Stomach (tissue), 9 donors: ENCODE results near the gene CELF4. TPM values are rescaled to one million over a fixed set of nuclear protein-coding genes. Genes with fewer than 3 reads are reported as not detected.

Experiments used
- DNase-seq, 2 donors: peaks; one replicate each; pipeline versions ENCODE4 v3.0.0 to v3.0.0-alpha.2; 2013 to 2019
- H3K27ac ChIP-seq, 5 donors: fragments of 200-600 bp in 4 of 5; sonication (generic) in 4 of 5; one replicate each; pipeline ENCODE4 v1.5.1; 2013 to 2019; ENCODE audit warnings: mild to moderate bottlenecking in 1 of 5, moderate library complexity in 1 of 5
- H3K27me3 ChIP-seq, 3 donors: fragments of 200-600 bp; sonication (generic); one replicate each; pipeline ENCODE4 v1.5.1; 2017 to 2019; ENCODE audit warnings: mixed run types in 1 of 3
- H3K36me3 ChIP-seq, 4 donors: fragments of 200-600 bp; sonication (generic); 1 replicate in 3 of 4; 2 replicates in 1 of 4; pipeline ENCODE4 v1.5.1; 2016 to 2019
- H3K4me1 ChIP-seq, 4 donors: fragments of 200-600 bp; sonication (generic); one replicate each; pipeline ENCODE4 v1.5.1; 2016 to 2019
- H3K4me3 ChIP-seq, 4 donors: fragments of 200-600 bp; sonication (generic) in 3 of 4; one replicate each; pipeline ENCODE4 v1.5.1; 2016 to 2019; ENCODE audit warnings: mild to moderate bottlenecking in 1 of 4
- H3K9me3 ChIP-seq, 4 donors: fragments of 200-600 bp; sonication (generic); one replicate each; pipeline ENCODE4 v1.5.1; 2016 to 2019
- CTCF ChIP-seq, 7 experiments: fragments of 450-650 bp in 4 of 7; fragments of 200-600 bp in 3 of 7; sonication (generic) in 3 of 7; IDR thresholded peaks; one replicate each; pipeline ENCODE4 v1.5.1; 2016 to 2019; ENCODE audit warnings: antibody characterized with exemption in 7 of 7, control low read depth in 2 of 7, mild to moderate bottlenecking in 1 of 7
- EP300 ChIP-seq: sonication (generic); formaldehyde crosslinking; IDR thresholded peaks from one replicate; pipeline ENCODE4 v1.6.1; 2017; ENCODE audit warnings: antibody characterized with exemption
- POLR2A ChIP-seq, 4 donors: fragments of 450-650 bp; IDR thresholded peaks; one replicate each; pipeline ENCODE4 v1.6.1; 2016; ENCODE audit warnings: antibody characterized with exemption in 4 of 4, control low read depth in 2 of 4, mild to moderate bottlenecking in 1 of 4, moderate library complexity in 1 of 4
- POLR2AphosphoS5 ChIP-seq, 3 donors: sonication (generic); formaldehyde crosslinking; IDR thresholded peaks; one replicate each; pipeline ENCODE4 v1.6.1; 2016; ENCODE audit warnings: antibody characterized with exemption in 3 of 3
- whole genome bisulfite sequencing, 5 donors: extraction: QIAGEN DNeasy Blood & Tissue Kit in 3 of 5; methylation state at CpG; one replicate each; pipeline versions ENCODE4 v1.1.5 to v1.1.7; 2013 to 2018; 5-methylcytosine and 5-hydroxymethylcytosine counted together
- intact Hi-C: fragments of 100-400 bp; cut with DNase I; formaldehyde crosslinking; loops from one replicate; pipeline ENCODE4 v1.15.1; 2023; ENCODE audit warnings: low total_unique reads
- polyA plus RNA-seq, 3 donors: library from polyadenylated mRNA; stranded (reverse); fragments of 200-250 nt; gene quantifications; one replicate each; pipeline ENCODE4 v1.2.3, GENCODE V29; 2013
- total RNA-seq, 5 donors: library from RNA; depleted of rRNA; stranded (reverse); fragments of >200 nt; gene quantifications; one replicate each; pipeline versions ENCODE4 v1.1.0 to v1.2.3, GENCODE V29; 2014 to 2016
- donor health status: healthy with polysubstance abuse.
- donor health status: Bipolar disorder and iron deficiency.
- donor health status: healthy.

Gene CELF4
- total and polyA plus RNA-seq, 8 donors, result 0.93 to 2.4 (median 1.8) TPM; not detected in 2

- no peak overlapping the region for H3K27ac ChIP-seq
- H3K36me3 ChIP-seq, result no peaks in the 10 kb centered on the region
- intact Hi-C loops, result no loop called here
- TF ChIP-seq POLR2AphosphoS5 (IDR thresholded peaks at IDR 0.05) (no peak), CTCF (IDR thresholded peaks at IDR 0.05) (no peak), EP300 (no peak), POLR2A (IDR thresholded peaks at IDR 0.05) (no peak)
- H3K4me1 ChIP-seq, result no peaks in the 10 kb centered on the region
- H3K9me3 ChIP-seq, result peaks cover 0 to 14% (median 11%) of the 10 kb centered on the region in 4 donors
- no peak for DNase-seq
- no peak overlapping the region for H3K4me3 ChIP-seq
- H3K27me3 ChIP-seq, result no peaks in the 10 kb centered on the region
- 67 to 84% (median 77%) methylated on average over 1 of the region's 1 CpG for WGBS, 5 donors
Observed at GRCh38 chr18:37207343-37207742, 358.3 kb downstream of the CELF4 start.

- WGBS, 5 donors, result 94 to 98% (median 94%) methylated on average over 2 of the region's 2 CpGs
- TF ChIP-seq CTCF (IDR thresholded peaks at IDR 0.05), result no peak
- no peak for TF ChIP-seq EP300
- no peak for TF ChIP-seq POLR2AphosphoS5 (IDR thresholded peaks at IDR 0.05)
- TF ChIP-seq POLR2A (IDR thresholded peaks at IDR 0.05), result no peak
- H3K27ac ChIP-seq, result no peak overlapping the region
- peaks cover 0 to 6% (median 0%) of the 10 kb centered on the region in 4 donors for H3K36me3 ChIP-seq
- no peaks in the 10 kb centered on the region for H3K27me3 ChIP-seq
- no peak overlapping the region for H3K4me3 ChIP-seq
- H3K4me1 ChIP-seq, result no peaks in the 10 kb centered on the region
- DNase-seq, result no peak
- H3K9me3 ChIP-seq, result peaks cover 0 to 22% (median 11%) of the 10 kb centered on the region in 4 donors
- intact Hi-C loops, result no loop called here
Observed at GRCh38 chr18:37199741-37200140, 365.9 kb downstream of the CELF4 start.
